GM12801 (cell line): Measurements from ENCODE around the gene DAG1.

Experiments
- TF ChIP-seq, protein P1 (sequence below): IDR thresholded peaks from one replicate; pipeline ENCODE4 v1.5.1; 2011; ENCODE audit warnings: control low read depth; ENCODE audit not compliant: insufficient read length; ENCODE audit errors: extremely low read depth

DAG1 gene

DNA sequence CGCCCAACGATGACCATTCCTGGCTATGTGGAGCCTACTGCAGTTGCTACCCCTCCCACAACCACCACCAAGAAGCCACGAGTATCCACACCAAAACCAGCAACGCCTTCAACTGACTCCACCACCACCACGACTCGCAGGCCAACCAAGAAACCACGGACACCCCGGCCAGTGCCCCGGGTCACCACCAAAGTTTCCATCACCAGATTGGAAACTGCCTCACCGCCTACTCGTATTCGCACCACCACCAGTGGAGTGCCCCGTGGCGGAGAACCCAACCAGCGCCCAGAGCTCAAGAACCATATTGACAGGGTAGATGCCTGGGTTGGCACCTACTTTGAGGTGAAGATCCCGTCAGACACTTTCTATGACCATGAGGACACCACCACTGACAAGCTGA lies 61.6 kb downstream of the DAG1 start:
- TF ChIP-seq, protein P1, sequence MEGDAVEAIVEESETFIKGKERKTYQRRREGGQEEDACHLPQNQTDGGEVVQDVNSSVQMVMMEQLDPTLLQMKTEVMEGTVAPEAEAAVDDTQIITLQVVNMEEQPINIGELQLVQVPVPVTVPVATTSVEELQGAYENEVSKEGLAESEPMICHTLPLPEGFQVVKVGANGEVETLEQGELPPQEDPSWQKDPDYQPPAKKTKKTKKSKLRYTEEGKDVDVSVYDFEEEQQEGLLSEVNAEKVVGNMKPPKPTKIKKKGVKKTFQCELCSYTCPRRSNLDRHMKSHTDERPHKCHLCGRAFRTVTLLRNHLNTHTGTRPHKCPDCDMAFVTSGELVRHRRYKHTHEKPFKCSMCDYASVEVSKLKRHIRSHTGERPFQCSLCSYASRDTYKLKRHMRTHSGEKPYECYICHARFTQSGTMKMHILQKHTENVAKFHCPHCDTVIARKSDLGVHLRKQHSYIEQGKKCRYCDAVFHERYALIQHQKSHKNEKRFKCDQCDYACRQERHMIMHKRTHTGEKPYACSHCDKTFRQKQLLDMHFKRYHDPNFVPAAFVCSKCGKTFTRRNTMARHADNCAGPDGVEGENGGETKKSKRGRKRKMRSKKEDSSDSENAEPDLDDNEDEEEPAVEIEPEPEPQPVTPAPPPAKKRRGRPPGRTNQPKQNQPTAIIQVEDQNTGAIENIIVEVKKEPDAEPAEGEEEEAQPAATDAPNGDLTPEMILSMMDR = no peak

DNA sequence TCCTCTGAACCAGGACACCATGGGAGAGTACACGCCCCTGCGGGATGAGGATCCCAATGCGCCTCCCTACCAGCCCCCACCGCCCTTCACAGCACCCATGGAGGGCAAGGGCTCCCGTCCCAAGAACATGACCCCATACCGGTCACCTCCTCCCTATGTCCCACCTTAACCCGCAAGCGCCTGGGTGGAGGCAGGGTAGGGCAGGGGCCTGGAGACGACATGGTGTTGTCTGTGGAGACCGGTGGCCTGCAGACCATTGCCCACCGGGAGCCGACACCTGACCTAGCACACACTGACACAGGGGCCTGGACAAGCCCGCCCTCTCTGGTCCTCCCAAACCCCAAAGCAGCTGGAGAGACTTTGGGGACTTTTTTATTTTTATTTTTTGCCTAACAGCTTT lies 63.0 kb downstream of the DAG1 start:
- TF ChIP-seq, protein P1 = no peak

DNA sequence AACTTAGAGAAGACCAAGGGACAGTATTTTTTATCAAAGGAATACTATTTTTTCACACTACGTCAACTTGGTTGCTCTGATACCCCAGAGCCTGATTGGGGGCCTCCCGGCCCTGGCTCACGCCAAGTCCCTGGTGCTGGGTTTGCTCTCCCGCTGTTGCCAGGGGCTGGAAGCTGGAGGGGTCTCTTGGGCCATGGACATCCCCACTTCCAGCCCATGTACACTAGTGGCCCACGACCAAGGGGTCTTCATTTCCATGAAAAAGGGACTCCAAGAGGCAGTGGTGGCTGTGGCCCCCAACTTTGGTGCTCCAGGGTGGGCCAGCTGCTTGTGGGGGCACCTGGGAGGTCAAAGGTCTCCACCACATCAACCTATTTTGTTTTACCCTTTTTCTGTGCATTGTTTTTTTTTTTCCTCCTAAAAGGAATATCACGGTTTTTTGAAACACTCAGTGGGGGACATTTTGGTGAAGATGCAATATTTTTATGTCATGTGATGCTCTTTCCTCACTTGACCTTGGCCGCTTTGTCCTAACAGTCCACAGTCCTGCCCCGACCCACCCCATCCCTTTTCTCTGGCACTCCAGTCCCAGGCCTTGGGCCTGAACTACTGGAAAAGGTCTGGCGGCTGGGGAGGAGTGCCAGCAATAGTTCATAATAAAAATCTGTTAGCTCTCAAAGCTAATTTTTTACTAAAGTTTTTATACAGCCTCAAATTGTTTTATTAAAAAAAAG lies 63.9 kb downstream of the DAG1 start:
- TF ChIP-seq, protein P1 = no peak

DNA sequence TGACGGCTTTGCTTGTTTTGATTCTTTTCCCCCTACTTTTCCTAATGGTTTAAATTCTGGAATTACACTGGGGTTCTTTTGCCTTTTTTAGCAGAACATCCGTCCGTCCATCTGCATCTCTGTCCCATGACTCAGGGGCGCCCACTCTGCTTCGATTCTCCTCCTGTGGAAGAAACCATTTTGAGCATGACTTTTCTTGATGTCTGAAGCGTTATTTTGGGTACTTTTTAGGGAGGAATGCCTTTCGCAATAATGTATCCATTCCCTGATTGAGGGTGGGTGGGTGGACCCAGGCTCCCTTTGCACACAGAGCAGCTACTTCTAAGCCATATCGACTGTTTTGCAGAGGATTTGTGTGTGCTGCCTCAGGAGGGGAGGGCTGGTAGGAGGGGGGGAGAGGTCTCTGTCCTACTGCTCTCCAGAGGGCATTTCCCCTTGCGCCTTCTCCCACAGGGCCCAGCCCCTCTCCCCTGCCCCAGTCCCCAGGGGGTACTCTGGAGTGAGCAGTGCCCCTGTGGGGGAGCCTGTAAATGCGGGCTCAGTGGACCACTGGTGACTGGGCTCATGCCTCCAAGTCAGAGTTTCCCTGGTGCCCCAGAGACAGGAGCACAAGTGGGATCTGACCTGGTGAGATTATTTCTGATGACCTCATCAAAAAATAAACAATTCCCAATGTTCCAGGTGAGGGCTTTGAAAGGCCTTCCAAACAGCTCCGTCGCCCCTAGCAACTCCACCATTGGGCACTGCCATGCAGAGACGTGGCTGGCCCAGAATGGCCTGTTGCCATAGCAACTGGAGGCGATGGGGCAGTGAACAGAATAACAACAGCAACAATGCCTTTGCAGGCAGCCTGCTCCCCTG lies 64.7 kb downstream of the DAG1 start:
- TF ChIP-seq, protein P1 = no peak

DNA sequence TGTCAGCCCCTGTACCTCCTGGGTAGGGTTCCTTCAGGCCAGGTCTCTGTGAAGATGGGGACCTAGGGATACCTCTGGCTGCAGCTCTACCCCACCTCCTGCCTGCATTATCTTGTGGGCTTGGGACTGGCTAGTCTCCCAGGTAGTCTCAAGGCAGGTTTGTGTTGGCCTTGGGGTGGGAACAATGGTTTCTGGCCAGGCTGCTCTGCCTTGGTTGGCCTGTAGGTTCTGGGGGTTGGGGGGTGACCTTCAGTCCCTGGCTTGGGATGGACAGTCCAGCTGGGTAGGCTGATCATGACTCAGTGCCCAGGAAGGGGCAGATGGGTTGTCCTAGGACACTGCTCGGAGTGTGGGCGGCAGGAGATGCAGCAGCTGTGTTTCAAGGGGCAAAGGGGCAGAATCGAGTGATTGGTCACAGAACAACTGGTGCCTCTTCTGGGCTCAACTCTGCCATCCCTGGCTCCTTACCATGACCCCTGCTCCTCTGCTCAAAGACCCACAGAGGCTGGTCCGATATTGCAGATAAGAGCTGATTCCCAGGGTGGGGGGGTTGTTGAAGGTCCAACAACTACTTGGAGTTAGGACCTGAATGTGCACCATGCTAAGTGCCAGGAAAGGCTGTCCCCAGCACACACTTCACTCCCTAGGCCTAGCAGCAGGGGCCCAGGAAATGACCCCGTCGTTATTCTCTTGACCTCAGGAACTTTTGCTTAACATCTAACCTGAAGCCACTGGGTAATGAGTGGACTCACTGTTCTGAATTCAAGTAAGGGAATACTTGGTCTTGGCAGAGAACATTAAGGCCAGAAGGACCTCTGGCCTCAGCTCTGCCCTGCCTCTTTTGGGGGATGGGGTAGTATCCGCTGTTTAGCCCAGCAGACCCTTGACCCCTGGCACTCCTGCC lies 66.2 kb downstream of the DAG1 start:
- TF ChIP-seq, protein P1 = no peak

DNA sequence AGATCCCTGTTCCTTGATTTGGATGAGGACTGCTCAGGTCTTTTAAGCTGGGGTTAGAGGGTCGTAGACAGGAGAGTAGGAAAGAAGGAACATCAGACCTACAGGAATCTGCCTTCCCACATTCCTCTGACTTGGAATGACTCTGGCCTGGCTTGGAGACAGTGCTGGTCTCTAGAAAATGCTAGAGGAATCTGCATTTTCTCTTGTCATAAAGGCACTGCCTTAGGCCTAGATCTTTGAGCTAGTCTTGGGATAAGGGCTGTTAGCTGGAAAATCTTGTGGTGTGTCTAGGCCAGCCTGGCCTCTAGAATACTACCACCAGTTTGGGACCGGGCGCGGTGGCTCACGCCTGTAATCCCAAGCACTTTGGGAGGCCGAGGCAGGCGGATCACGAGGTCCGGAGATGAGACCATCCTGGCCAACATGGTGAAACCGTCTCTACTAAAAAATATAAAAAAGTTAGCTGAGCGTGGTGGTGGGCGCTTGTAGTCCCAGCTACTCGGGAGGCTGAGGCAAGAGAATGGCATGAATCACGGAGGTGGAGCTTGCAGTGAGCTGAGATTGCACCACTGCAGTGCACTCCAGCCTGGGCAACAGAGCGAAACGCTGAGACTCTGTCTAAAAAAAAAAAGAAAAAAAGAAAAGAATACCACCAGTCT lies 66.9 kb downstream of the DAG1 start:
- TF ChIP-seq, protein P1 = no peak
